HG02571 (cell line): ENCODE measurements around the gene LARGE1.
"Not testable (repeated sequence)": the region's sequence is repeated elsewhere in the genome, so short reads cannot be mapped to it uniquely, and the experiment has no call there.

ENCODE experiments used
- ATAC-seq: cut with Tn5 transposase; IDR thresholded peaks from one replicate; pipeline ENCODE4 v1.9.1; 2021; ENCODE audit warnings: mild to moderate bottlenecking, moderate library complexity; ENCODE audit not compliant: unreplicated experiment

Gene LARGE1

GRCh38 chr22:33393432-33393831 is 526.8 kb downstream of the LARGE1 start:
- ATAC-seq: no peak

- no peak for ATAC-seq
Observed at GRCh38 chr22:33391298-33391697, 529.0 kb downstream of the LARGE1 start.

DNA sequence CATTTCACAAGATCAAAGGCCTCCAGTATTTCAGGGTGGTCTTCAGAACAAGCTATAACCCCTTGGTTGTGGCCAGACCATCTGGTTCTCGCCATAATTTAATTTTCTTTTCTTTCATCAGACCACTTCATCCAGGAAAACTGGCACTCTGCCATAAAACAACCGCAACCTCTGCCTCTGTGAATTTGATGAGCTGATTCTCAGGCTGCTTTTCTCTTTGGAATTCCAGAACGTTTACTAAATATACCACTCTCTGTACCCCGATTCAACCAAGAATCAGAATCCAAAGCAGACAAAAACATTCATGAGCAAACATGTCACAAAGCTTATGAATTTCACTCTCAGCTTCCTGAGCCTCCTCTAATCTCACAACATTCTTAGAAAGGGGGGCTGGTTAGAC is 530.3 kb downstream of the LARGE1 start:
- no peak for ATAC-seq

GRCh38 chr22:33386270-33386669 is 534.0 kb downstream of the LARGE1 start:
- no peak for ATAC-seq

DNA sequence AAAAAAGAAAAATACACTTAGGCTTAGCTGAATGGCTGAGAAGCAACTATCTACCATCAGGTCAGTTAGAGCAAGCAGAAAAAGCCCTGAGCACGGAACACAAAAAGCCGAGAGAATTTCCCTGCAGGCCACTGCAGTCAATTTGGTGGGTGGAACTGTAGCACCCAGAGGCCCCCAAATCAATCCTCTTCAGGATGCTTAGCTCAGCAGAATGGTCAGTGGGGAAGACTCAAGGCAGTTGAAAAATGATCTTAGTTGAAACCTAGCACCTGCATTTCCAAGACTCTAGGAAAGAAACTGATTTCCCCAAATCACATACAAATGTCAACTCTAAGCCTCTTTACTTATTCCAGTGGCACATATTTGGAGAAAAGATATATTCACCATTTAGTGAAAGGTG is 534.7 kb downstream of the LARGE1 start:
- no peak for ATAC-seq

DNA sequence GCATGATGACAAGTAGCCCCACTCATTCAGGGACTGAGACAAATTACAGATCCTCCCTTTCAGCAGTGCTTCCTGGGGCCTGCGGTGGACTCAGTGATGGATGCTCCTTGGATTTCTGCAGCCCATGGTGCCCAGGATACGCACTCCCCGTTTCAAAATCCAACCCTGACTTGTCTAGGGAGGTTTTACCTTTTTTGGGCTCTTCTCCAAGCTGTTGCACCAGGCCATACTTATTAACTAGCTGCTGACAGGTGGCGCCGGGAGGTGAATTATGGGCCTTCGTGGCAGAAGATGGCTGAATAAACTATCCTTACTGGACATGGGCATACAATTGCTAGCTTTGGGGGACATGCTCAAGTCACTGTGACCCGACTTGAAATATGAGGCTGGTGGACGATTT is 537.8 kb downstream of the LARGE1 start:
- no peak for ATAC-seq

DNA sequence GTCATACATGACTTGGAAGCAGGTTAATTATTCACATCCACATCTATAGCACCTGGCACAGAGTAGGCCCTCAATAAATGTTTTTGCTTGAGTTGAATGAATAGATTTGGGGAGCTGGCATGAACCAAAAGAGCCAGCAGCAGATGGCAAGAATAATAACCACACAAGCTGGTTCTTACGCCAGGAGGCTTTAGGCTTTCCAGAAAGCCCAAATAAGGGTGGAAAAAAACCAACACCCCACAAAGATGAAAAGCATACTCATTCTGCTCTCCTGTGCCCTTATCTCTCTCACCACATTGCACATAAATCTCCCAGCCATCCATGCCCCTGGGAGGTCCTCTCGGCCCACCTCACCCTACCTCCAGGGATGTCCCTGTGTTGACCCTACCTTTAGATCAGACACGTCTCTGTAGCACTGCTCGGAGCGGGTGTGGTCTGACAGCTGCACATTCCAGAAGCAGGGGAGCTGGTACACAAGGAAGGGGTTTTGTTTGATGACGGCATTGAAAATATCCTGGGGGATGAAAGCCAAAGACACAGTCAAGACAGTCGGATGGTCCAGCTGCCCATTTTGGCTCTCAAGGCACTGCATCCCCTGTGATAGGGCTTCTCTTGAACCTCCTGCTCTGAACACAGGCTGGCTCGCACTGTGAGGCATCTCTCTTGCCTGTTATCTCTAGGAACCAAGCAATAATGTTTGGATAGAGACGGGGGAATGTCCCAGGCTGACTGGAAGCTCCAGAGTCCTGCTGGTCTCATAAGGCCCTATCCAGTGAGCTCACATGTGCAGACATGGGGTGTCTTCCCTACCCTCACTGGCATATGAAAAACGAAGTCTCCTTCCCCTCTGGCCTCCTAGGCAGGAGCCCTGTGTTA is 538.5 kb downstream of the LARGE1 start:
- ATAC-seq: no peak

DNA sequence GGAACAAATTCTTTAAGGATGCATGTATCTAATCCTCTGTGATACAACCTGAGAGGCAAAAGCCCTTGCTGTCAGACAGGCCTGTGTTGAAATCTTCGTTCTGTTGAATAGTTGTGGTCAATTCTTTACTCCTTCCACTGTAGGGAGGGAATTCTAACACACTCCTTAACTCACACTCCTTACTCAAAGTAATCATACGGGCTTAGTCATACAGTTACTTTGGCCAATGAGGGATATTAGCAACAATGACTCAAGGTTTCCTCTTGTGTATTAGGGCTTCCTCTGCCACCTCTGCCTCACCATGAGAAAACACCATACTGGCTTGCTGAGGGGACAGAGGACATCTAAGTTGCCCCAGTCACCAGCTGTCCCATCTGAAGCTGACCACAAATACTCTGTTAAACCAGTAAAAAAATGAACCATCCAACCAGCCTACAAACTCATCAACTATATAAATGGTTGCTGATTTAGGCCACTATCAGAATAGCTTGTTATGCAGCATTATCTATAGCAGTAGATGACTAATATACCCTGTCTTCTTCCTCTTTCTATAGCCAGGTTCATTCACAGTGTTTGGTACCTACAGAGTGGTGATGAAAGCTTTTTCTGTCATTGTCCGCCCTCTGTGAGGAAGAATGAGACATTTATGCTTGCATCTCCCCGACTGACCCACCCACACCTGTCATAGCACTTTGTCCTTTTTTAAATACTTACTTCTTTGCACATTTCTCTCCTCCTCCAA is 539.3 kb downstream of the LARGE1 start:
- ATAC-seq: no peak

DNA sequence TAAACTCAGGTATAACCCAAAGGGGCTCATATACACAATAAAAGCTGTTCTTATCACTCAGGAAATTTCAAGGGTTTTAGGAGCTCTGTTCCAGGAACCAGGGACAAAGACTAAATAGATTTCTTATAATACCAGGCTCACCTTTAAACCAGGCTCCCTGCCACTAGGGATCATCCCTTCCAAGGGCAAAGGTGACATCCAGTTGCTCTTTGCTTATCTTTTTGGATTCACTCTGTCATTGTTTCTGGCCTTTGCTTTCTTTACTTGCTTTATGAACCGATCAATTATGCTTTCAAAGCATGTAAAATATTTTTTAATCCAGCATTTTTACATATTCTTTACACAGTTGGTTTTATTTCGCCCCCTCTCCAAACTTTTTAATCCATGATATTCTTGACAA is 540.4 kb downstream of the LARGE1 start:
- no peak for ATAC-seq

DNA sequence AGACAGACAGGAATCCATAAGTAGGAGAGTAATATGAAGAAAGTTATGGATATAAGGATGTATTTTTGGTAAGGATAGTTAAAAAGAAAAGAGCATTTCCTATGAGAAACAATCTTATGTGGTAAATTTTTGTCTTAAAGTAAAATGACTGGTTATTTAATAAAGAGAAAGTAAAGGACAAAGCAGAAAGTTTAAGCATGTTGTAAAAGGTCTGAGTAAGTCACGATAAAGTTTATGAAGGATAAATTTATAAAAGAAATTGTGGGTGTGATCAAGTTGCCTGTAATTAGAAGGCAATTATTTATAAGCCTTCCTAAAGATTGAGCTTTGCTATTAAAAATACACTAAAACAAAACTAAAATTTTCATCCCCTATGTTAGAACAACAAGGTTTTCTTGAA is 547.4 kb downstream of the LARGE1 start:
- no peak for ATAC-seq

GRCh38 chr22:33363256-33363655 is 557.0 kb downstream of the LARGE1 start:
- ATAC-seq: not testable (repeated sequence)

GRCh38 chr22:33362702-33363101 is 557.6 kb downstream of the LARGE1 start:
- no peak for ATAC-seq

DNA sequence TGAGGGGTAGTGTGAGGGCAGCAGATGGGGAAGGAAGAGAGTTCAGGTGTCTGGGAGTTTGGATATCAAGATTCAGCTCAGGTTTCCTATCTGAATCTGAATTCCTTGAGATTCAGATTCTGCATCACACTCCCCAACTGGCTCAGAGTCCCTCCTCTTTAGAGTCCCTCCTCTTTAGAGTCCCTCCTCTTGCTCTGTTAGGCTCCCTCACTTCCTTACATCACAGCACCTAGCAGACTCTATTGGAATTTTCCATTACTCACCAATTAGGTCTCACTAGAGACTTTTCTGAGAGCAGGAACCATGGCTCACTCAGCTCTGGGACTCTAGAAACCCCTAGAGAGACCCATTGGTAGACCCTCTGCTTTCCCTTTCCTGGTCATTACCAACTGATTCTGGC is 558.7 kb downstream of the LARGE1 start:
- ATAC-seq: no peak

DNA sequence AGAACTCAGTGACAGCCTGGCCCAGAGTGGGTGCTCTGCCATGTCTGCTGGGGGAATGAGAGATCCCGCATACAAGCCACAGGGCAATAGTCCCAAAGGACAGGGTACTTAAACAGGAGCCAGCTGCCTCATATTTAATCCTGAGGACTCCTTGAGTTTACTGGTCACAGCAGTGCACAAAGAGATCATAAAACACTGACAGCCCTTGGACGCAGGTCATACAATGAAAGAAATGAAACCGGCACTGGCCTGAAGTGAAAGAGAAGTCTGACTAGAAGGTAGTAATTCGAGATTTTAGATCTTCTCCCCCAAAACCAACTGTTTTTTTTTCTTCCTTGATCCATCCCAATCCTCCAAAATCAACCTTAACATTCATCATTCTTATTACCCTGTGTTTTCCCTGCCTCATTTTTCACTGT is 562.3 kb downstream of the LARGE1 start:
- no peak for ATAC-seq

DNA sequence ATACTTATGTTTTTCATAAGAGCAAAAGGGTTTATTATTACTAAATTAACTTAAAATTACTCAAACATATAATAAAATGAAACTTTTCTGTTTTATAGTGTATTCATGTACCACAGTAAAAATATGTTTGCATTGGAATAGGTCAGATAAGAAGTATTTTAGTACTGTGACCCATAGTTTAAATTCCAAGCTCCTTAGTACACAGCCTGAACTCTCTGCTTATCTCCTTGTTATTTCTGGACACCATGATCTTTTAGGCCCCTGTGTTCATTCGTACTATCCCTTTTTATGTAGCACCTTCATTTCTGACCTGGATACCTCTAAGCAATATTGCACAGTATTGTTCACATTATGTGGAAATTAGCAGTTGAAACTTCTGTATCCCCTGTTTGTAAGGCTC is 565.3 kb downstream of the LARGE1 start:
- no peak for ATAC-seq

GRCh38 chr22:33353502-33353901 is 566.8 kb downstream of the LARGE1 start:
- ATAC-seq: no peak

- no peak for ATAC-seq
Observed at GRCh38 chr22:33352768-33353167, 567.5 kb downstream of the LARGE1 start.

- no peak for ATAC-seq
Observed at GRCh38 chr22:33350961-33351360, 569.3 kb downstream of the LARGE1 start.

- ATAC-seq: no peak
Observed at GRCh38 chr22:33350491-33350890, 569.8 kb downstream of the LARGE1 start.

- ATAC-seq: no peak
Observed at GRCh38 chr22:33347002-33347401, 573.3 kb downstream of the LARGE1 start.

DNA sequence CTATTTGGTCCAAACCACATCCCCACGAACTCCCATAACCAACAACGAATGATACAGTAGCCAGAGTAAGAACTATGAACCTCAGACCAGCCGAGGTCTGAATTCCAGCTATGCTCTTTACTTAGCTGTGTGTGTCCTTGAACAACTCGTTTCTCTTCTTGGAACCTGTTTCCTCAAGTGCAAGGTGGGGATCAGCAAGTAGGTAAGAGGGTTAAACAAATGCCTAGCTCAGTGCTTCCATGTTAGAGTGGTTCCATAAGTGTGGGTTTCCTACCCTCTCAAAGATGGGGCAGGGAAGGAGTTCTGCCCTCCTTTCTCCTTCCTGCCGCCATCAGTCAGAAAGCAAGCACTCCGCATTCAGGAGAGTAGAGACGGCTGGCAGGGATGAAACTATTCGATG is 578.7 kb downstream of the LARGE1 start:
- ATAC-seq: no peak

DNA sequence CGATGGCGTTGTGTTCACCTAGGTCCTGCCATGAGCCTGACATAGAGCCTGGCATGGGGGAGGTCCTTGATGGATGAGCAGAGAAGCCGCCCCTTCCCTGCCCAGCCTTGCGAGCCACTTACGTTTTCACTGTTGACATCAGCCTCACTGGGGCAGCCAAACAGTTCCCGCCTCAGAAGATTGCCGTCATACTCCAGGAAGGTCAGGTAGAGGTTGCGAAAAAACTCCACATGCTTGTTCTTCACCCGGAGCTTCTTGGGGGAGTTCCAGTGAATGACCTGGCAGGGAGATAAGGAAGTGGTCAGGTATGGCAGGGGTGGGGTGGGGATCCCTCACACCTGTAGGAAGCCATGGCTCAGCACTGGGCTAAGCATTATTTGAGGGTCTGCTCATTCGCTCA is 582.8 kb downstream of the LARGE1 start:
- no peak for ATAC-seq
